Mucosa of descending colon (tissue), 3 donors: ENCODE results near the gene CHD6. TPM values are rescaled to one million over a fixed set of nuclear protein-coding genes. Genes with fewer than 3 reads are reported as not detected.

Source experiments
- ATAC-seq: fragments of 200-7000 bp; cut with Tn5 transposase; one replicate; pipeline ENCODE4 v1.9.1; 2020; ENCODE audit warnings: mild to moderate bottlenecking, moderate library complexity
- DNase-seq, 3 donors: peaks; one replicate each; pipeline ENCODE4 v3.0.0-alpha.2; 2020
- H3K36me3 ChIP-seq: fragments of 200-600 bp; one replicate; pipeline ENCODE4 v1.8.0; 2021; ENCODE audit warnings: low read depth, mild to moderate bottlenecking
- H3K4me1 ChIP-seq: fragments of 200-600 bp; one replicate; pipeline ENCODE4 v1.8.0; 2021; ENCODE audit warnings: low read depth, mild to moderate bottlenecking
- H3K4me3 ChIP-seq: fragments of 200-600 bp; one replicate; pipeline ENCODE4 v1.8.0; 2021; ENCODE audit warnings: mild to moderate bottlenecking
- H3K9me3 ChIP-seq: fragments of 200-600 bp; one replicate; pipeline ENCODE4 v1.8.0; 2021; ENCODE audit warnings: mild to moderate bottlenecking
- intact Hi-C, 2 donors: fragments of 100-400 bp; cut with DNase I in 1 of 2; cut with micrococcal nuclease in 1 of 2; formaldehyde crosslinking; loops; one replicate each; pipeline versions ENCODE4 v1.11.0 to v1.11.1; 2022; cut with DNase I, micrococcal nuclease
- total RNA-seq, 3 donors: library from RNA; stranded (reverse); fragmentation: NEBNext Ultra II Directional in 2 of 3; extraction: Animal tissue kit (Norgen Biotek cat#: 25700) in 2 of 3; gene quantifications; one replicate each; pipeline versions ENCODE4 v1.2.1 to v1.2.4, GENCODE V29; 2021 to 2023
- TF ChIP-seq, protein P1 (sequence below): fragments of 200-600 bp; IDR thresholded peaks from one replicate; pipeline ENCODE4 v1.8.0; 2022; ENCODE audit warnings: antibody characterized with exemption, mild to moderate bottlenecking
- donor health status: DM: no; HTN: no; CAD: no; lungs with moderate emphysema.
- donor health status: DM: no; HTN: no; CAD: no.
- donor health status: DM: no; HTN: yes; CAD: no.

Gene CHD6
- total RNA-seq, 3 donors from 2014 or later, result 33.8 to 53.6 (median 43.8) TPM

DNA sequence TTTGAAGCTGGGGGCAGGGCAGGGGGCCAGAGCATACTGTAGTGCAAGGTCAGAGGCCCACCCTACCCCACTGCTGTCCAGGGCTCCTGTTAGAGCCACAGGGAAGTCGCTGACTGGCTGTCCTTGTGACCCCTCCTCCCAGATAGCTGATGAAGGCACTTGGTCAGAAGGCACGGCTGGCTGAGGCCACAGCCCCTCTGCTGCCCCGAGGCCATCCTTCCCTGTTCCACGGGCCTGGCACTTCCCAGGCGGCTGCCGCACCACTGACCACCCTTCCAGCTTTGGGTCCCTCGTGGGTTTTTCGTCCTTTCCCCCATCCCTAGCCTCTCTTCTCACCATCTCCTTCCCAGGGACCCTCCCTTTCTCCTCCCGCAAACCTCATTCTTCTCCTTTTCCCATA lies 242.3 kb downstream of the CHD6 start:
- ATAC-seq, result no peak
- intact Hi-C loops, result no loop called here

DNA sequence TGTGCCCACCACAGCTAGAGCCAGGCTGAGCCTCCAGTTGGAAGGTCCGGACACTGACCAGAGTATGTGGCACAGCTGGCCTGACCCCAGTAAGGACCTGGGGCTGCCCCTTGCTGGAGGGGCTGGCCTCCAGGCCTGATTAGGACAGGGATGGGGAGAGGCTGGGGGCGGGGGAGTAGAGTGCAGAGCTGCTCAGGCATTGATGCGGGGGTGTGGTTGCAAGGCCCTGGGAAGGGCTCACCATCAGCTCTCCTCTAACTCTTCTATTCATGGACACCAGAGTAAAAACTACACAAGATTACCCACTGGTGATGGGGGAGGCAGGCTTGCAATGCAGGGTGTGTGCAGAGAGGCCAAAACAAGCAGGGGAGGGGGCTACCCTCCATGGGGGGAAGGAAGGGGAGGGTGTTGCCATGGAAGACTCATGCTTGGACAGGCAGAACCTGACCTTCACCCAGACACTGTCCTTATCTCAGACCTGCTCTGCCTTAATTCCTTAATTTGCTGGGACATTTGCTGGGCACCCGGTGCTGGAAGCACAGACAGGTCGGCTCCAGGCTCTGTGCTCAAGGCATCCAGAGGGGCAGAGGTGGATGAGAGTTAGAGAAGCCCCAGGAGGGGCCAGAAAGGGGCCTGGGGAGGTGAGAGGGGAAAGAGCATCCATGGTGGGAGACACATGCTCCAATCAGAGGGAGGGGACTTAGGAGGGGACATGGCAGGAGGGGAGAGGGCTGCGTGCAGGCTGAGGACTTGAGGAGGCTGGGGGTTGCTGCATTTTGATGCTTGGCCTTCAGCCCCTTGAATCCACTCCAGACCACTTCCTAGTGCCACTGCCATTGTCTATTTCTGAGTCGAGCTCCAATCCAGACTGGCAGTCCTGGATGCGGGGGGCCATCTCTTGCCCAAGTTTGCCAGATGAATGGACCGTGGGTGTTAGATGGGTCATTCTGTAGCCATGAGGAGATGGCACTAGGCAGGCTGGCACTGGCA lies 244.0 kb downstream of the CHD6 start:
- Histone ChIP-seq H3K4me1 (no peaks in the 10 kb centered on the region), H3K4me3 (no peak overlapping the region), H3K36me3 (no peaks in the 10 kb centered on the region), H3K9me3 (no peaks in the 10 kb centered on the region)
- intact Hi-C loops, result no loop called here
- DNase-seq, result peak in 1 of 3 donors; percentile 24
- TF ChIP-seq, protein P1, sequence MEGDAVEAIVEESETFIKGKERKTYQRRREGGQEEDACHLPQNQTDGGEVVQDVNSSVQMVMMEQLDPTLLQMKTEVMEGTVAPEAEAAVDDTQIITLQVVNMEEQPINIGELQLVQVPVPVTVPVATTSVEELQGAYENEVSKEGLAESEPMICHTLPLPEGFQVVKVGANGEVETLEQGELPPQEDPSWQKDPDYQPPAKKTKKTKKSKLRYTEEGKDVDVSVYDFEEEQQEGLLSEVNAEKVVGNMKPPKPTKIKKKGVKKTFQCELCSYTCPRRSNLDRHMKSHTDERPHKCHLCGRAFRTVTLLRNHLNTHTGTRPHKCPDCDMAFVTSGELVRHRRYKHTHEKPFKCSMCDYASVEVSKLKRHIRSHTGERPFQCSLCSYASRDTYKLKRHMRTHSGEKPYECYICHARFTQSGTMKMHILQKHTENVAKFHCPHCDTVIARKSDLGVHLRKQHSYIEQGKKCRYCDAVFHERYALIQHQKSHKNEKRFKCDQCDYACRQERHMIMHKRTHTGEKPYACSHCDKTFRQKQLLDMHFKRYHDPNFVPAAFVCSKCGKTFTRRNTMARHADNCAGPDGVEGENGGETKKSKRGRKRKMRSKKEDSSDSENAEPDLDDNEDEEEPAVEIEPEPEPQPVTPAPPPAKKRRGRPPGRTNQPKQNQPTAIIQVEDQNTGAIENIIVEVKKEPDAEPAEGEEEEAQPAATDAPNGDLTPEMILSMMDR, result no peak
- ATAC-seq, result no peak

More for the DNA sequence above, 242.3 kb downstream of the CHD6 start:
- peak in 1 of 3 donors; percentile 12 for DNase-seq
- no peaks in the 10 kb centered on the region for H3K36me3 ChIP-seq
- H3K4me1 ChIP-seq, result no peaks in the 10 kb centered on the region
- H3K4me3 ChIP-seq, result no peak overlapping the region
- no peaks in the 10 kb centered on the region for H3K9me3 ChIP-seq
- TF ChIP-seq, protein P1, result no peak

DNA sequence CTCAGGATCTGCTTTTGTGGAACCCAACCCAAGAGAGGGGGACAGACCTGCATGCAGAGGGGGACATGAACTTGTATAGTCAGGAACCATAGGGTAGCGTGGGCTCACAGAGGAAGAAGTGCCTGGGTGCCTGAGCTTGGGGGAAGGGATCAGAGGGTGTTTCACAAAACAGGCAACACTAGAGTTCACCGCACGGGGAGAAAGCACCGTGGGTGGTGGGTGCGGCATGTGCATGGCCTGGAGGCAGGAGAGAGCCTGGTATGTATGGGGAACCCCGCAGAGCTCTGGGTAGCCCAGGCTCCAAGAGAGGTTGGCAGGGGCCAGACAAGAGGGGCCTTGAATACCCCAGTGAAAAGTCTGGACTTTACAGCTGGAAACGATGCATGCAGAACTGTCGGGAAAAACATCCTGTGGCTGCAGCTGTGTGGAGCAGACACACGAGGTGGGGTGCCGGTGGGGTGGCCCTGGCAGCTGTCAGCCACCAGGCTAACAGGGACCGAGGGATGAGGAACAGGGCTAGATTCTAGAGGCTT lies 244.9 kb downstream of the CHD6 start:
- ATAC-seq (no peak), DNase-seq (peak in 1 of 3 donors; percentile 16)
- H3K36me3 ChIP-seq, result no peaks in the 10 kb centered on the region
- no peaks in the 10 kb centered on the region for H3K4me1 ChIP-seq
- H3K4me3 ChIP-seq, result no peak overlapping the region
- intact Hi-C loops, result no loop called here
- TF ChIP-seq, protein P1, result no peak
- no peaks in the 10 kb centered on the region for H3K9me3 ChIP-seq

DNA sequence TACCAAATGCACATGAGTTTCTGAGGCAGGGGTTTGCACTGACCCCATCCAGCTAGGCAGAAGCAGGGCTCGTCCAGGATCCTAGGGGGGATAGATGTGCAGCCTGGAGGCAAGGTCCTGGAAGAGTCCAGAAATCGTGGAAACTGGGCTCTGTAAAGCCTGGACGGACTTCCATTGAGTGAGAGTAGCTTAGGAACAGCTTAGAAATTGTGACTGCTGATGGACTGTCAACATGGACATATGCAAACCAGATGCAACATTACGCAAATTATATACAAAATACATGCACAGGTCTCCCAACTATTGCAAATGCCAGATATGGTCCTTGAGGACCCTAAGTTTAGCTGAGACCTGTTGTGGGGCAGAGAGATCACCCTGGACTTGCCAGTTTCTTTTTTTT lies 246.8 kb downstream of the CHD6 start:
- H3K9me3 ChIP-seq, result no peaks in the 10 kb centered on the region
- H3K36me3 ChIP-seq, result no peaks in the 10 kb centered on the region
- intact Hi-C loops, result no loop called here
- TF ChIP-seq, protein P1, result no peak
- ATAC-seq, result no peak
- no peak overlapping the region for H3K4me3 ChIP-seq
- H3K4me1 ChIP-seq, result no peaks in the 10 kb centered on the region
- no peak for DNase-seq

DNA sequence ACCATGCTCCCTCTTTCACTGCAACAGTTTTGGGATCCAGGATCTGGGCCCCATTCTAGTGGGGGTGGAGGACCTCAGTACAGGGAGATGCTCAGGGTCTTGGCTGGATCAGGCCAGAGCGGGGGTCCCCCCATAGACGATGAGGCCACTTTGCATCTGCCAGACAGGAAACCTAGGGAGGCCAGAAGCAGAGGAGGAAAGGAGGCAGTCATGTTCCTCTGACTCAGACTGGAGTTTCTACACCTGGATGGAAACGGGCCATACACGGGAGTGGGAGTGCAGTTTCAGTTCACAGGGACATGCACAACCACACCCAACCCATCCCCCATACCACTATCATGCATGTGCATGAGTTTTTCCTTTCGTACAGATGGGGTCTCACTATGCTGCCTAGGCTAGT lies 248.0 kb downstream of the CHD6 start:
- DNase-seq (peak in 1 of 3 donors; percentile 8), ATAC-seq (no peak)
- no peak overlapping the region for H3K4me3 ChIP-seq
- TF ChIP-seq, protein P1, result no peak
- no peaks in the 10 kb centered on the region for H3K9me3 ChIP-seq
- intact Hi-C loops, result no loop called here
- no peaks in the 10 kb centered on the region for H3K36me3 ChIP-seq
- H3K4me1 ChIP-seq, result peaks cover 6% of the 10 kb centered on the region
